Keratinocyte (primary cell): Measurements from ENCODE around the gene GTF2IRD1. TPM values are rescaled to one million over a fixed set of nuclear protein-coding genes. Genes with fewer than 3 reads are reported as not detected.

Experiments used
- DNase-seq: peaks from one replicate; pipeline ENCODE4 v3.0.0-alpha.2; 2011; ENCODE audit warnings: low read depth, missing footprints, low spot score
- FAIRE-seq: peaks from 2 replicates; lab custom pipeline; 2011; peaks lifted over from hg19 to GRCh38; lab: Jason Lieb, UNC
- H2AFZ ChIP-seq: 2 replicates; pipeline ENCODE4 v1.6.0; 2012; ENCODE audit warnings: low read length, control low read depth, inconsistent platforms; ENCODE audit not compliant: control insufficient read depth
- H3K27ac ChIP-seq: 2 replicates; pipeline ENCODE4 v1.5.1; 2011; ENCODE audit warnings: low read length; ENCODE audit not compliant: control insufficient read depth, insufficient read depth
- H3K27me3 ChIP-seq: 3 replicates; pipeline ENCODE4 v1.6.0; 2011; ENCODE audit warnings: low read length; ENCODE audit not compliant: control insufficient read depth, insufficient read depth; ENCODE audit errors: extremely low read depth
- H3K36me3 ChIP-seq, 2 experiments: 2 replicates in 1 of 2; 3 replicates in 1 of 2; pipeline ENCODE4 v1.5.1; 2011; ENCODE audit warnings: low read length in 2 of 2, mild to moderate bottlenecking in 1 of 2; ENCODE audit not compliant: control insufficient read depth in 2 of 2, insufficient read depth in 2 of 2; ENCODE audit errors: extremely low read depth in 1 of 2
- H3K4me1 ChIP-seq: 3 replicates; pipeline ENCODE4 v1.5.1; 2011; ENCODE audit warnings: low read length; ENCODE audit not compliant: control insufficient read depth, insufficient read depth; ENCODE audit errors: extremely low read depth
- H3K4me2 ChIP-seq: 3 replicates; pipeline ENCODE4 v1.6.0; 2011; ENCODE audit warnings: low read depth, low read length; ENCODE audit not compliant: control insufficient read depth, insufficient read depth; ENCODE audit errors: extremely low read depth
- H3K4me3 ChIP-seq, 3 experiments: fragments of 200-600 bp in 1 of 3; sonication (generic) in 1 of 3; 2 replicates in 2 of 3; 3 replicates in 1 of 3; pipeline ENCODE4 v1.5.1; 2011 to 2016; ENCODE audit warnings: low read length in 3 of 3, mild to moderate bottlenecking in 3 of 3, control low read depth in 2 of 3, inconsistent platforms in 1 of 3, low read depth in 1 of 3, mixed read lengths in 1 of 3, mixed run types in 1 of 3, moderate library complexity in 1 of 3; ENCODE audit not compliant: control insufficient read depth in 2 of 3, insufficient read depth in 2 of 3; ENCODE audit errors: extremely low read depth in 1 of 3
- H3K79me2 ChIP-seq: 2 replicates; pipeline ENCODE4 v1.6.0; 2012; ENCODE audit warnings: low read length; ENCODE audit not compliant: control insufficient read depth, insufficient read depth
- H3K9ac ChIP-seq: 3 replicates; pipeline ENCODE4 v1.6.0; 2011; ENCODE audit warnings: low read length; ENCODE audit not compliant: control insufficient read depth, insufficient read depth; ENCODE audit errors: extremely low read depth
- H3K9me1 ChIP-seq: 3 replicates; pipeline ENCODE4 v1.6.0; 2011; ENCODE audit warnings: low read length; ENCODE audit not compliant: control insufficient read depth, insufficient read depth; ENCODE audit errors: extremely low read depth
- H3K9me3 ChIP-seq: 2 replicates; pipeline ENCODE4 v1.5.1; 2012; ENCODE audit warnings: low read depth, low read length; ENCODE audit not compliant: control insufficient read depth
- H4K20me1 ChIP-seq: 3 replicates; pipeline ENCODE4 v1.6.0; 2011; ENCODE audit warnings: low read length; ENCODE audit not compliant: control insufficient read depth, insufficient read depth; ENCODE audit errors: extremely low read depth
- EZH2 ChIP-seq: IDR thresholded peaks from one replicate; pipeline ENCODE4 v1.6.1; 2012; ENCODE audit warnings: inconsistent platforms, mild to moderate bottlenecking, low read length, moderate library complexity
- dilution Hi-C: fragments of 300-500 bp; cut with MboI; formaldehyde crosslinking; loops from one replicate; pipeline ENCODE4 v1.7.0; 2020; ENCODE audit warnings: low sequenced_read_pairs; ENCODE audit not compliant: extremely low pct_ligation_motif_present
- polyA plus RNA-seq, 5 experiments: library from polyadenylated mRNA; depleted of rRNA in 3 of 5; stranded (reverse) in 3 of 5; stranded (forward) in 1 of 5; unstranded in 1 of 5; fragments of >200 nt; gene quantifications; 1 replicate in 1 of 5; 2 replicates in 3 of 5; 3 replicates in 1 of 5; pipeline versions ENCODE4 v1.2.1 to v1.2.3, GENCODE V29; 2011 to 2012; ENCODE audit warnings: missing spikeins in 2 of 5, low read depth in 1 of 5, low replicate concordance in 1 of 5
- TF ChIP-seq, protein P1 (sequence below), 3 experiments: IDR thresholded peaks in 1 of 3; conservative IDR thresholded peaks in 1 of 3; optimal IDR thresholded peaks in 1 of 3; 2 replicates in 2 of 3; 3 replicates in 1 of 3; pipeline versions ENCODE3 to v1.5.1; 2011; ENCODE audit warnings: low read length in 3 of 3, mild to moderate bottlenecking in 3 of 3, moderate library complexity in 2 of 3, control low read depth in 1 of 3, inconsistent platforms in 1 of 3; ENCODE audit not compliant: insufficient read depth in 2 of 3; ENCODE audit errors: extremely low read depth in 1 of 3

The GTF2IRD1 gene
- polyA plus RNA-seq, 1 donor (not counting 4 experiments of a cell fraction or from before 2014, with no cell fraction given) = 19.4 TPM

DNA sequence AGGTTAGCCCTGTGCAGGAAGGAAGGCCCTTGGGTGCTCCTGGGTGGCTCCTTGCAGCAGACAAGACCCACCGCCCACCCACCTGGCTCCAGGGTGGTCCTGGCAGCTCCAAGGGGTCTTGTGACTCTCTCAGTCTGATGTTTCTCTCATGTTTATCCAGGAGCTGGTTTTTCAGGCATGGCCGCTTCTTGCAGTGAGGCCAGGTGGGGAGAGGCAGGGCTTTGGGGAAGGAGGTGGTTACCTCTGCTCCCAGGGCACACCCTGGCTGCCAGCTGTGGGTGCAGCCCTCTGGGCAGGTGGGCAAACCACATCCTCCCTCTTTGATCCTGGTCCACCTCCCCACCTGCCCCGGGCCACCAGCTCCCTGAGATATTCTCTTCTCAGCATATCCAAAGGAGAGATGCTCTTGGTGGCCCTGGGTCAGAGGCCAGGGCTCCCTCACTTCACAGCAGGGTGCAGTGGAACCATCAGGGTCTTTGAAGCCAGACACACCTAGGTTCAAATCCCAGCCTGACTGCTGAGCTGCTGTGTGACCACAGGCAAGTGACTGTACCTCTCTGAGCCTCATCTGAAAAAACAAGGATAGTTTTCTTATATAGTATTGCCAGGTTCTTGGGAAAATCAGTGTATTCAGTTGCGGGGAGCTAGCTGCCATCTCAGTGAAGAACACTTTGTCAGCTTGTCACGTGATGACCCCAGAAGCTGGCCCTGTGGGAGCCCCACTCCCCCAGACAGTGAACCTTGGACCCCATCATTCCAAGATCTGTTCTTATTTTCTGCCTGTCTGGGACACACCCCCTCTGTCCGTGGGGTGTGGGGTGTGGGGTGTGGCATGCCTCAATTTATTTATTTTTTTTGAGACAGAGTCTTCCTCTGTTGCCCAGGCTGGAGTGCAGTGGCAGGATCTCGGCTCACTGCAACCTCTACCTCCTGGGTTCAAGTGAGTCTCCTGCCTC, 11.5 kb downstream of the GTF2IRD1 start:
- Histone ChIP-seq H4K20me1 (peaks cover 4% of the 10 kb centered on the region), H3K27me3 (no peaks in the 10 kb centered on the region), H2AFZ (no peak overlapping the region), H3K9me1 (no peaks in the 10 kb centered on the region), H3K4me3 (no peak overlapping the region), H3K9ac (no peak overlapping the region), H3K4me1 (no peaks in the 10 kb centered on the region), H3K9me3 (no peaks in the 10 kb centered on the region), H3K79me2 (peaks cover 41% of the 10 kb centered on the region), H3K36me3 (peaks cover 2 to 5% of the 10 kb centered on the region in 2 experiments), H3K4me2 (no peak overlapping the region), H3K27ac (no peak overlapping the region)
- dilution Hi-C loops = no loop called here
- FAIRE-seq (no peak), DNase-seq (no peak)
- TF ChIP-seq, protein P1, sequence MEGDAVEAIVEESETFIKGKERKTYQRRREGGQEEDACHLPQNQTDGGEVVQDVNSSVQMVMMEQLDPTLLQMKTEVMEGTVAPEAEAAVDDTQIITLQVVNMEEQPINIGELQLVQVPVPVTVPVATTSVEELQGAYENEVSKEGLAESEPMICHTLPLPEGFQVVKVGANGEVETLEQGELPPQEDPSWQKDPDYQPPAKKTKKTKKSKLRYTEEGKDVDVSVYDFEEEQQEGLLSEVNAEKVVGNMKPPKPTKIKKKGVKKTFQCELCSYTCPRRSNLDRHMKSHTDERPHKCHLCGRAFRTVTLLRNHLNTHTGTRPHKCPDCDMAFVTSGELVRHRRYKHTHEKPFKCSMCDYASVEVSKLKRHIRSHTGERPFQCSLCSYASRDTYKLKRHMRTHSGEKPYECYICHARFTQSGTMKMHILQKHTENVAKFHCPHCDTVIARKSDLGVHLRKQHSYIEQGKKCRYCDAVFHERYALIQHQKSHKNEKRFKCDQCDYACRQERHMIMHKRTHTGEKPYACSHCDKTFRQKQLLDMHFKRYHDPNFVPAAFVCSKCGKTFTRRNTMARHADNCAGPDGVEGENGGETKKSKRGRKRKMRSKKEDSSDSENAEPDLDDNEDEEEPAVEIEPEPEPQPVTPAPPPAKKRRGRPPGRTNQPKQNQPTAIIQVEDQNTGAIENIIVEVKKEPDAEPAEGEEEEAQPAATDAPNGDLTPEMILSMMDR (optimal IDR thresholded peaks at IDR 0.05 in 1 of 3, IDR thresholded peaks at IDR 0.05 in 1 of 3, conservative IDR thresholded peaks at IDR 0.05 in 1 of 3; ENCODE audit: extremely low read depth in 1 of 3, insufficient read depth in 2 of 3, low read length in 3 of 3) = no peak

DNA sequence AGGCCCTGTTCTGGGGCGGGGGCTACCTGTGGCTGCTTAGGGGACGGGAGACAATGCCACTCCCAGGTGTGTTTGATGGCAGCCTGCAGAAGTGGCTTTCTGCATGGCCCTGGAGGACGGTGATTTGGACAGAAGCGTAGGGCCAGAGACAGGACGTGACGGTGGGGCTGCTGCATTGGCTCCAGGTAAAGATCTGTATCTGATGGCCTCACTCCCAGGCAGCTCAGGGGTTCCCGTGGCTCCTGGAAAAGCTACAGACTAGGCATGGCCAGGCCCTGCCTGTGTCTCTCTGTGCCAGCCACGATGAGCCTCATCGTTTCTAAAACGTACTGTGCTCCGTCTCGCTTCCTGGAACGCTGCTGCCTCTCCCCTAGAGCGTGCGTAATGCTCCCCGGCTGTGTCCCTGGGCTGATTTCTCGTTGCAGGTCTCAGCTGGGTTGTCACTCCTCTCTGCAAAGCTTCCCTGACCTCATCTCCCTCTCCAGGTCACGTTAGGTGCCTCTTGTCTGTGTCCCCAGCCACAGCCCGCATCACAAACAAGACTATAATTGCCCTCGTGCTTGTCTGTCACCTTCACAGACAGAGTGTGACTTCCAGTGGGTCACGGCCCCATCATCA, 12.6 kb downstream of the GTF2IRD1 start:
- no peaks in the 10 kb centered on the region for H3K9me3 ChIP-seq
- peaks cover 33% of the 10 kb centered on the region for H3K79me2 ChIP-seq
- dilution Hi-C loops = no loop called here
- no peaks in the 10 kb centered on the region for H3K27me3 ChIP-seq
- TF ChIP-seq EZH2 = no peak
- no peak overlapping the region for H3K4me3 ChIP-seq
- H3K9me1 ChIP-seq = no peaks in the 10 kb centered on the region
- H3K27ac ChIP-seq = no peak overlapping the region
- H4K20me1 ChIP-seq = peaks cover 4% of the 10 kb centered on the region
- DNase-seq (no peak), FAIRE-seq (no peak)
- H2AFZ ChIP-seq = no peak overlapping the region
- no peaks in the 10 kb centered on the region for H3K4me1 ChIP-seq
- H3K36me3 ChIP-seq = peaks cover 2 to 5% of the 10 kb centered on the region in 2 experiments
- H3K9ac ChIP-seq = no peak overlapping the region
- no peak overlapping the region for H3K4me2 ChIP-seq
